ENCODE results near the gene MCC.

GRCh38 chr5:113118765-113119164, 369.5 kb downstream of the MCC start:
- TF ChIP-seq, protein P1, sequence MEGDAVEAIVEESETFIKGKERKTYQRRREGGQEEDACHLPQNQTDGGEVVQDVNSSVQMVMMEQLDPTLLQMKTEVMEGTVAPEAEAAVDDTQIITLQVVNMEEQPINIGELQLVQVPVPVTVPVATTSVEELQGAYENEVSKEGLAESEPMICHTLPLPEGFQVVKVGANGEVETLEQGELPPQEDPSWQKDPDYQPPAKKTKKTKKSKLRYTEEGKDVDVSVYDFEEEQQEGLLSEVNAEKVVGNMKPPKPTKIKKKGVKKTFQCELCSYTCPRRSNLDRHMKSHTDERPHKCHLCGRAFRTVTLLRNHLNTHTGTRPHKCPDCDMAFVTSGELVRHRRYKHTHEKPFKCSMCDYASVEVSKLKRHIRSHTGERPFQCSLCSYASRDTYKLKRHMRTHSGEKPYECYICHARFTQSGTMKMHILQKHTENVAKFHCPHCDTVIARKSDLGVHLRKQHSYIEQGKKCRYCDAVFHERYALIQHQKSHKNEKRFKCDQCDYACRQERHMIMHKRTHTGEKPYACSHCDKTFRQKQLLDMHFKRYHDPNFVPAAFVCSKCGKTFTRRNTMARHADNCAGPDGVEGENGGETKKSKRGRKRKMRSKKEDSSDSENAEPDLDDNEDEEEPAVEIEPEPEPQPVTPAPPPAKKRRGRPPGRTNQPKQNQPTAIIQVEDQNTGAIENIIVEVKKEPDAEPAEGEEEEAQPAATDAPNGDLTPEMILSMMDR (IDR thresholded peaks at IDR 0.05): no peak
- TF ChIP-seq POLR2AphosphoS5 (IDR thresholded peaks at IDR 0.05; ENCODE audit: low read depth, low read length) (no peak), REST (IDR thresholded peaks at IDR 0.05; ENCODE audit: insufficient read depth in 1 of 2, low read depth in 2 of 2, low read length in 1 of 2) (no peak)

Measured in Panc1 (cell line).